GM18951 (cell line): ENCODE measurements around the gene MAMDC2.

Source experiments
- POLR2A ChIP-seq: IDR thresholded peaks from 4 replicates; pipeline ENCODE4 v1.6.1; 2011; ENCODE audit warnings: mild to moderate bottlenecking; ENCODE audit not compliant: insufficient read length, insufficient read depth; ENCODE audit errors: extremely low read depth
- in situ Hi-C: fragments of 300-500 bp; cut with MboI; formaldehyde crosslinking; loops from one replicate; pipeline ENCODE4 v1.12.0; 2022; ENCODE audit warnings: low sequenced_read_pairs, mixed read lengths, inconsistent platforms; ENCODE audit not compliant: unreplicated experiment

The MAMDC2 gene

DNA sequence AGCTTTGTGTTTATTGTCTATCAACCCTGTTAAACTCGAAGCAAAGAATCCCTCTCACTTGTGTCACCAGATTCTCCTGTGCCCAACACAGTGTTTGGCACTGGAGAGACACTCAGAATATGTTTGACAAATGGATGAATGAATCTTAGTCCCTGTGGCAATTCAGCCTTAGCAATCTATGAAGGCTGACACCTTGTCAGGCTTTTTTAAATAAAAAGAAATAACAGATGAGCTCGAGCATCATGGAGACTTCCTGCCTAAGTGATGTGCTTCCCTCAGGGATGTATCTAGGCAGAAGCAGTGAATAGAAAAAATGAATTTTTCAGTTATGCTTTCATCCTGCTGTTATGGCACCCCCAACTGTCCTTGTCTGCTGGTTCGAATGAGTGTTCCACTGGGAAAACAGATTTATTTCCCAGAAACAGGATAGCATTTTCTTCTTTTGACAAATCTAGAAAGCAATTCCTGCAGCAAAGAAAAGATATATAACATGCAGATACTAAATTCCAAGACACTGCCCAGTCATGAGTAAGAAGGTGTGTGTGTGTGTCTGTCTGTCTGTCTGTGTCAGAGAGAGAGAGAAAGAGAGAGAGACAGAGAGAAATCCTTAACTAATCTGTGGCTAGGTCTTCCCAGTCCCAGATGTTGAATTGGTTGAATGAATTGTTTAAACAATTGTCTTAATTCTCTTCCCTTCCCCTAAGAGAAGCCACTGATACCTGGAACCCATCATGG, 16.7 kb downstream of the MAMDC2 start:
- in situ Hi-C loops: no loop called here
- TF ChIP-seq POLR2A: no peak

DNA sequence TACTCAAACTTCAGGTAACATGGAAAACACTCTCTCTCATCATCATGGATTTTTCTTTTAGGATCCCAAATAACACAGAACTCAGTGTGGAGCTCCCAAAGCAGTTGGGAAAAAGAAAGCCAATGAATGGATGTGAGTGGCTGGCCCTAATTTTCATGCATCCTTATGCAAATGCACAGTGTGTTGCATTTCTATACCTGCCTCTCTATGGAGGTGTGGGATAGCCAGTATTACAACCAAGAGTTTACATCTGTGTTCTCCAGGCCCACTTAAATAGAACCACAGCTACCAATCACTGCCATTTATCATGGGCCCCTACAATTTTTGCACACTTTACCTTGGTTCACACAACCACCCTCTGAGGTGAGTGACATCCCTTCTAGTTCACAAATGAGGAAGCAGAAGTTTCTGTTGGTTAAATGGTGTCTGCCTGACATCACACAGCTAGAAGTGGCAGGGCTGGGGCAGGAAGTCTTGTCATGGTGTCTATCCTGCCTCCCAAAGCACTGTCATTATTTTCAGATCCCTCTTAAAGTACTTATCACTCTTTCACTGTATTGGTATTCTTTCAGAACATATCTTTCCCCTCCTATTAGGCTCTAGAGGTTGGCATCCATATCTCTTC, 17.3 kb downstream of the MAMDC2 start:
- in situ Hi-C loops: no loop called here
- TF ChIP-seq POLR2A: no peak

DNA sequence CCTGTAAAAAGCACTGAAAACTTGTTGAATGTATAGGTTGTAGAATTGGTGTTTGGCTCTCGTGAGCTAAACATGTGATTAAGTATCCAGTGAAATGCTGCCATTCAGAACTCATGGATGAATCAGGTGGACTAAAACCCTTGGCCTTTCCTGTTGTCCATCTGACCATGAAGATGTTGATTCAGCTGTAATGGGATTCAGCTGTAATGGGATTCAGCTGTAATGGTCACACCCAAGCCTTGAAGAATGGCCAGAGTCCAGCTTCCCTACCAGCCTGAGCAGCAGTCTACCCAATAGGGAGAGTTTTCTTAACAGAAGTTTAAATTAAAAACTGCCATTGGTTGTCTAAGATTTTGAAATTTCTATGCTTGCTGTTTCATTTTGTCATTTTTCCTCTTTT, 18.1 kb downstream of the MAMDC2 start:
- in situ Hi-C loops: no loop called here

DNA sequence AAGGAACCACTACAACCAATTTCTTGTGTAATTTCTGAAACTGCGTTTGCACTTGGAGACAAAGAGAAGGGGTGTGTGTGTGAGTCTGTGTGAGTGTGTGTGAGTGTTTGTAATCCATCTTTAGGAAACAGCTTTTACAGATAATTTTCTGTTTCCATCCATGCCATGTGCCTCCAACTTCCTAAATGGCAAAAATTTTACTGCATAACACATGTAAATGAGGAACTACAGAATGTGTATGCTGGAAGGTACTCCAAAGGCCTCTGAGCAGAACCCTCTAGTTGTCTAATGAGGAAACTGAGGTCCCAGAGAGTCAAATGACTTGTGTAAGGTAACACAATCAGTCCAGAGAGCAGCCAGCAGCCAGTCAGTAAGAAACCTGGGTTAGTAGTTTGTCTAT, 20.8 kb downstream of the MAMDC2 start:
- in situ Hi-C loops: no loop called here
- no peak for TF ChIP-seq POLR2A

More for the DNA sequence above, 18.1 kb downstream of the MAMDC2 start:
- no peak for TF ChIP-seq POLR2A

DNA sequence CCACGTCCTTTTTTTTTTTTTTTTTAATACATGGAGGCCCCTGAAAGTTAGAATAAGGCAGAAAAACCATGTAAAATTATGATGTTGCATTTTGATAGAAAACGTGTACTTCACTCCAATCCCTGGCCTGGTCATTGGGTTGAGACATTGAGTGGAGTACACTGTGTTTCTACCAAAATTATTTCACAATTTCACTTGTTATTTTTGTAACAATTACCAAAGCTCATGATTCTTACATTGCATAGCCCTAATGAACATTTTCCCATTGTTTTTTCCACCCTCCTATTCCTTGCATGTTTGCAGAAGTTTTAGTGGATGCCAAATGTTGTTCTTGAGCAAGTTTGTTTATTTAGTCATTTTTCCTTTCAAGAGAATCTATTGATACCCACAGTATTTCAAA, 21.9 kb downstream of the MAMDC2 start:
- no peak for TF ChIP-seq POLR2A
- in situ Hi-C loops: no loop called here

DNA sequence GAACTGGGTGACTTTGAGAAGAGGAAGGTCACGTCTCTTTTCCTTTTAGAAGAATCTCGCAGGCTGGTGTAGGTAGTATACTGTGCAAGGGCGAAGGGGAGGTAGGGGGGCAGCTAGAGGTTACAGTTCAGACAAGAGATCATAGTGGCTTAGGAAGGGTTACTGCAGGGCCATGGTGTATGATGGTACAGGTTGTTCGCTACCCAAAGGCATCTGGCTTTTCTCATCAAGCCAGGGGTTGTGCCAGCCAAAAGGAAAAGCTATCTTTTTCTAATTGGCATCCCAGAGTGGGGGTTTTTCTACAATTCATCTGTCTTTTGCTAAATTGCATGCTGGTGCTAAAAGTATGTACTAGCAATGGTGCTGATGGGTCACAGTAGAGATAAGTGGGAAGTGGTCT, 22.8 kb downstream of the MAMDC2 start:
- no peak for TF ChIP-seq POLR2A
- in situ Hi-C loops: no loop called here

DNA sequence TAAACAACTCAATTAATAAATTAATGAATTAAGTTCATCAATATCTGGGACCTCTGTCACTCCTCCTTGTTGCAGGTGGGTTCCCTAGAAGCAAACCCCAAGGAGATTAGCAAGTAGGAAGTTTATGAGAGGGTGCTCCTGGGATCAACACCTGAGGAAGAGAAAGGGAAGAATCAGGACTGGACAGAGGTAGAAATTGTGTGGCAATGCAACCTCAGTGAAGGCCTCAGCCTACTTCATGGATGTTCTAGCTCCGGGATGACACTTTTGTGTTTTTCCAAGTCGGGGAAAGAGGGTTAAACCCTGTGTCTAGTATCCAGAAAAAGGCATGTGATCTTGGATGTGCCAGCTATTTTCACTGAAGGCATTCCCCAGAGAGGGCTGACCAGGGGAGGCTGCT, 23.2 kb downstream of the MAMDC2 start:
- in situ Hi-C loops: no loop called here
- TF ChIP-seq POLR2A: no peak

DNA sequence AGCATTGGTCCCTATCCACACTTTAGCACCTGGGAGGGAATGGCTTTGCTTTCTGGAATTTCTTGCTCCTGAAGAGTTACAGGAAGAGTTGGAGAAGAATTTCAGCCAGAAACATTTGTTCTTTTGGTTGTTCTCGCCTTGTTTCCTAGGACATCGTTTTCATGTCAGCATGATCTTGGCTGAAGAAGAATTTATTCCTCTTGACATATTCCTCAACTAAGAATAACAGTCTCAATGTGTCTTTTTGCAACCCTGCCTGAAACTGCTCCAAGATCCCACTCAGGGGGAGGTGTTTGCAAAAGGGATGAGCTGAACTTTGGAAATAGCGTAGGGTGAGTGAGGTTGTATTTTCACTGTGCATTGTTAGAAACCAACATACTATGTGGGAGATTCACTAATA, 26.1 kb downstream of the MAMDC2 start:
- in situ Hi-C loops: no loop called here
- no peak for TF ChIP-seq POLR2A

DNA sequence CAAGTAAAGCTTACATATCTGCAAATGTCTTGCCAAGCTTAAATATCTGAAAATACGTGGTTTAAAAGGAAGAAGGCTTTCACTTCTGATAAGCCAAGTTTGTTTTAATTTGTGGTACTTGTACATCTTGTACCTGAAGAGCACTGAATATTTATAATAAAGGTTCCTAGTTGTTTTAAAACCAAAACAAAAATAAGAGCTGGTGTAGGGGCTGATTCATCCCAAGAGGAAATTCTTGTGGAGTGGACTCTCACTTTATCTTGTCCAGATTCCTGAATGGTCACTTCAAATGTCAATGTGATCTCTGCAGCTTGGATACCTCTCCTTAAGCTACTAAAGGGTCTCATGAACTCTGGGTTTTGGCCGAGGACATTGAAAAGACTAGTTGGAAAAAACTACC, 29.5 kb downstream of the MAMDC2 start:
- in situ Hi-C loops: no loop called here
- TF ChIP-seq POLR2A: no peak

DNA sequence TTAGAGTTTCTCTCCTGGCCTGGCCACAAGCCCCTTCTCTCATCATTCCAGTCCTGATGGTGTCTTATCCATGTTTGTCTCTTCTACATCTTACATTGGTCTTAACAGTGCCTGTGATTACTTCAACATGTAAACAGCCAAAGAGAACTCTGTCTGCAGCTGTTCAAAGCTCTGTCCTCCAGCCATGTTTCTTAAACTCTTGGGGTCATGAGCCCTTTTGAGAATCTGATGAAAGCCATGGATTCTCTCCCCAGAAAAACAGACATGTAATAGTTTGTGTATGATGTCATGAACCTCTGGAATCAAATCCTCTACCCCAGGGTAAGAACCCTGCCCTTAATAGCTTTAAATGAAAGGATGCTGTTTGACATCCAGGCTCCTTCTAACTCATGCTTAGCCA, 30.1 kb downstream of the MAMDC2 start:
- no peak for TF ChIP-seq POLR2A
- in situ Hi-C loops: no loop called here

DNA sequence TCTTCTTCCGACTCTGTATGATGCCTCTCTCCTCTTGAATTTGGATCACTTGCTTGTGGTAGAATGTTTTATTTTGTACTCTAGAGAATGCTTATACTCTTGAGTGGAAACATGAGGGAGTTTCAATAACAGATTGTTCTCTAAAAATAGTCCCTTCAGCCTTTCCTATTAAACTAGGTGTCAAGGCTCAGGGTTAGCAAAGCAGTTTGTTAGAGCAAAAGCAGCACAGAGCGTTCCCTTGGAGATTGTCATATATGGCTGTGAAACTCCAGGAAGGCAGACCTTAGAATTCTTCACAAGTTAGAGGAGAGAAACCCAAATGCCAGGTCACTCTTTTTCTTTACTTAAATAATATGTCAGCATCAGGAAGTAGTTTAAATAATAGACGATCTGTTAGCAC, 33.0 kb downstream of the MAMDC2 start:
- in situ Hi-C loops: no loop called here
- TF ChIP-seq POLR2A: no peak

DNA sequence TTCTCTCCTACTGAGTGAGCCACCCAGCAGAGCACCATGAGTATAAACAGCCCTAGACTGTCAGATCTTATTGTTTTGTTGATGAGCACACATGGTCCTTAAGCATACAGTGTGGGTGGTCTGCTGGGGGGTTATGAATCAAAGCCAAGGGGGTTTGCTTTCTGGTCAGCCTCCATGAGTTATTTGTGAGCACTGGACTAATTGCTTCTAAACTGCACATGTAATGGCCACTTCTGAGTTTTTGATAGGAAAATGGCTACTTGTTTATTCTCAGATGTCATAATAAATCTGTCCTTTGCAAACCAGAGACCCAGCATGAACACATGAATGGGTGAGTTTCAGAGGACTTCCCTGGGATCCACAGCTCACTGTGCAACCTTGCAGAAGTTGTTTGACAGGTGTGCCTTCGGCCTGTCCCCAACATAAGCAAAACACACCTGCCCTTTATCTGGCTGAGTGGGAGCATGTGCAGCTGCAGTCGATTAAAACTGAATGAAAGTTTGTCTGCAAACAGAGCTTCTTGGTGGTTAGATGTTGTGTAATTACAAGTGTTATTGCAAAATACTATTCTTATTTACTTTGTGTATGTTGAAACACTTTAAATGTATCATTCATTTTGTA, 35.9 kb downstream of the MAMDC2 start:
- in situ Hi-C loops: no loop called here
- TF ChIP-seq POLR2A: no peak

DNA sequence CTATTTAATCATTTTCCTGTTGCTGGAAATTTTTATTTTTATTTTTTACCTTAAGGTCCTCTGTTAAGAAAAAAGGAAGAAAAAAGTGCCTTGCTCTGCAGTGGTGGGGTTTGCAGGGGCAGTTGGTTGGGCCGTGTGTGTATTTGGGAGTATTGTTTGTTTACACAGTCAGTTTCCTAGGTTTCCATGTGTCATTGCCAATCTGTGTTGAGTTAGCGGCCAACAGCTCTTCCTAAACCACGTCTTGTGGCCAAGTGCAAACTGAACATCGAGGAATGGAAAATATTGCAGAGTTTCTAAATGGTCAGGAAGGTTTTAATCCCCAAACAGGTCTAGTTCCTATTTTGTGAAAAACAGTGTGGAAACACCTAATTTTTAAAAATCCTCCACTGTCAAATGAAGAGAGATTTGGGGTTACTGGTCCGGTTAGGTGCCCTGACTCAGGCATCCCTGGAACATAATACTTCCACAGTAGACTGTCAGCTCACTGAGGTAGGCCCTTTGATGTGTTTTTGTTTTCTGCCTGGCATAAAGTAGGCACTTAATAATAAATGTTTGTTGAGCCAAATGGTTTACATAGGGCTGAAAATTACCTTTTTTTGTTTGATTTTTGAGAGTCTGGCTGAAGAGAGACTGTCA, 37.0 kb downstream of the MAMDC2 start:
- TF ChIP-seq POLR2A: no peak
- in situ Hi-C loops: no loop called here

DNA sequence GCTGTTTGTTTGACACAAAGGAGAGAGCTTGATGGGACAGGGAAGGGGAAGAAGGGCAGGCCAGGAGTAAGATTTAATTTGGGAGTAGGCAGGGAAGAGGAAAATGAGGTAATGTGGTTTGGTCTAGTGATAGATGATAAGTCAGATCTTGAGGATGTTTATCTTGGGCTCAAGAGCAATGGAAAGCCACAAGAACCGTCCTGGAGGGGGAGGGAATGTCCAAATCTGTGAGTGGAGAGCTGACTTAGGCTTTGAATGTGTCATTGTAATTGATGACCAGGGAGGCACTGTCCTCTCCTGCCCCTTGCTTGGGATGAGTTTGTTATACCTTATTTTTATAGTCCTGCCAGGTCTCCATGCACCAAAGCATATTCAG, 37.5 kb downstream of the MAMDC2 start:
- in situ Hi-C loops: no loop called here
- no peak for TF ChIP-seq POLR2A
